ENCODE measurements around the gene OR1F1. TPM values are rescaled to one million over a fixed set of nuclear protein-coding genes. Genes with fewer than 3 reads are reported as not detected.
"Not testable (repeated sequence)": the region's sequence is repeated elsewhere in the genome, so short reads cannot be mapped to it uniquely, and the experiment has no call there.

Gene OR1F1
- total RNA-seq, 1 donor: not detected

DNA sequence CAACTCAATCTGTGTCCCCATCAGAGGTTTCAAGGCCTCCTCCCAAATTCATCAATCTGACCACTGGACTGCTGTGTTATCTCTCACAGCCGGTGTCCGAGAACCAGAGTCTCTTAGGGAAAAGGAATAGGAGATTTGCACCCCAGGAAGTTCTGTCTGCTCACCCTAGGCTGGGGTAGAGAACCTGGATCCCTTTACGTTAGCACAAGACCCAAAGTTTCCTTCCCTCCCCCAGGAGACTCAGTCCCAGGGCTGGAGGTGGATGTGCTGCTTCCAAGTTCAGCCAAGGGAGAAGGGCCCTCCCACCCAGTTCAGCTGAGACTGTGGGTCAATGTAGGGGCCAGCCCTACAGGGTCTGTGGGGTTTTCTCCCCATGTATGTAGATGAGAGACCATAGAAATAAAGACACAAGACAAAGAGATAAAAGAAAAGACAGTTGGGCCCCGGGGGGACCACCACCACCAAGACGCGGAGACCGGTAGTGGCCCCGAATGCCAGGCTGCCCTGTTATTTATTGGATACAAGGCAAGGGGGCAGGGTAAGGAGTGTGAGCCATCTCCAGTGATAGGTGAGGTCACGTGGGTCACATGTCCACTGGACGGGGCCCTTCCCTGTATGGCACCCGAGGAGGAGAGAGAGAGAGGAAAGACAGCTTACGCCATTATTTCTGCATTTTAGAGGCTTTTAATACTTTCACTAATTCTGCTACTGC lies 22.7 kb upstream of the OR1F1 start:
- no peak for DNase-seq (ENCODE audit: low read depth)
- TF ChIP-seq, protein P1, sequence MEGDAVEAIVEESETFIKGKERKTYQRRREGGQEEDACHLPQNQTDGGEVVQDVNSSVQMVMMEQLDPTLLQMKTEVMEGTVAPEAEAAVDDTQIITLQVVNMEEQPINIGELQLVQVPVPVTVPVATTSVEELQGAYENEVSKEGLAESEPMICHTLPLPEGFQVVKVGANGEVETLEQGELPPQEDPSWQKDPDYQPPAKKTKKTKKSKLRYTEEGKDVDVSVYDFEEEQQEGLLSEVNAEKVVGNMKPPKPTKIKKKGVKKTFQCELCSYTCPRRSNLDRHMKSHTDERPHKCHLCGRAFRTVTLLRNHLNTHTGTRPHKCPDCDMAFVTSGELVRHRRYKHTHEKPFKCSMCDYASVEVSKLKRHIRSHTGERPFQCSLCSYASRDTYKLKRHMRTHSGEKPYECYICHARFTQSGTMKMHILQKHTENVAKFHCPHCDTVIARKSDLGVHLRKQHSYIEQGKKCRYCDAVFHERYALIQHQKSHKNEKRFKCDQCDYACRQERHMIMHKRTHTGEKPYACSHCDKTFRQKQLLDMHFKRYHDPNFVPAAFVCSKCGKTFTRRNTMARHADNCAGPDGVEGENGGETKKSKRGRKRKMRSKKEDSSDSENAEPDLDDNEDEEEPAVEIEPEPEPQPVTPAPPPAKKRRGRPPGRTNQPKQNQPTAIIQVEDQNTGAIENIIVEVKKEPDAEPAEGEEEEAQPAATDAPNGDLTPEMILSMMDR (IDR thresholded peaks at IDR 0.05; ENCODE audit: insufficient read depth, low read length): no peak
- no peak overlapping the region for H3K4me3 ChIP-seq (ENCODE audit: low read depth, low read length)

DNA sequence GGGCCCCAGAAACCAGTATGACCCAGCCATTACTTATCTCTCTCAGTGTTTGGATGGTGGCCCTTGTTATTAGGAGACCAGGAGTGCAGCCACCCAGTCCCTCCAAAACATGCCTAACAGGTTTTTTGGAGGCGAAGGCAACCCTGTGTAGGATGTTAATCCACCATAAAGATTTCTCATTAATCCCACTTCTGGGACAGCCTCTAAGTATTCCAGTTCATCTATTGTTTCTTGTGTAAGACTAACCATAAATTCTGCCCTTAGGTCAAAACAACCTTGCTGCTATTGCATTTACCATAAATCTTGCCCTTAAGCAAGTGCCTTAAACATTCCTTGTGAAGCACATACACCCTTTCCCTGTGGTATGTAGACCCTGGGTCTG lies 21.5 kb upstream of the OR1F1 start:
- TF ChIP-seq, protein P1 (IDR thresholded peaks at IDR 0.05; ENCODE audit: insufficient read depth, low read length): no peak
- H3K4me3 ChIP-seq (ENCODE audit: low read depth, low read length): no peak overlapping the region
- no peak for DNase-seq (ENCODE audit: low read depth)

DNA sequence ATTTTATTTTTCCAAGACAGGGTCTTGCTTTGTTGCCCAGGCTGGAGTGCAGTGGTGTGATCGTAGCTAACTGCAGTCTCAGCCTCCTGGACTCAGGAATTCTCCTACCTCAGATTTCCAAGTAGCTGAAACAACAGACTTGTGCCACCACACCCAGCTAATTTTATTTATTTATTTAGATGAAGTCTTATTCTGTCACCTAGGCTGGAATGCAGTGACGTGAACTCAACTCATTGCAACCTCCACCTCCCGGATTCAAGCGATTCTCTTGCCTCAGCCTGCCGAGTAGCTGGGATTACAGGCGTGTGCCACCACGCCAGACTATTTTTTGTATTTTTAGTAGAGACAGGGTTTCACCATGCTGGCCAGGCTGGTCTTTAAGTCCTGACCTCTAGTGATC lies 19.3 kb upstream of the OR1F1 start:
- H3K4me3 ChIP-seq (ENCODE audit: low read depth, low read length); DNase-seq (ENCODE audit: low read depth): not testable (repeated sequence)

DNA sequence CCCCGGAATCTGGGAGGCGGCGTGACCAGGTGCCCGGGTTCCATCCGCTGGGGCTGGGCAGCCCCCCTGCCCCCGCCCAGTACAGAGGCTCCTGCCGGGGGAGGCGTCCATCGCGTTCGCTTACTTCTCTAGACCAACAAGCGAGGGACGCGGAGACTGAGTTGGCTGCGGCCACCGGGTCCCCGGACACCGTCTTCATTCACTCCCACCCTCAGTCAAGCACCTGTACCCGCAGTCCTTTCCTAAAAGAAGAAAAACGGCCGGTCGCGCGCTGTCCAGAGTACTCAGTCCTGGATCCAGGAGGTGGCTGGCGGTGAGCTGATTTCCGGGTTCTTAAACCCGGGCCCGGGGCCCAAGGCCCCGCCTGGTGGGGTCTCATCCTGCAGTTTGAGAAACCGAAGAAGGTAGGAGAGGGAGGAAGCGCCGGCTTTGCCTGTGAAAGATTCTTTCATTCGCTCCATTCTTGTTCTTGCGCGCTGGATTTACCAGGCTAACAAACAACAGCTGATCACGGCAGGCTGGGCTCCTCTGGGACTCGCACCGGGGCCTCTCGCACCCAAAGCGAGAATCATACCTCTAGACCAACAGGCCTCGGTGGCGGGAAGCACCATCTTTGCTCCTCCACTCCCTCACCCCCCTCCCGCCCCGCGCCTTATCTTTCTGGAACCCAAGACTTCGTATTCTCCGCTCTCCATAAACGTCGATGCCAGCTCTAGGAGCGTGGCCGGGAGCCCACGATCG lies 17.4 kb upstream of the OR1F1 start:
- TF ChIP-seq, protein P1 (IDR thresholded peaks at IDR 0.05; ENCODE audit: insufficient read depth, low read length): no peak
- DNase-seq (ENCODE audit: low read depth): no peak
- no peak overlapping the region for H3K4me3 ChIP-seq (ENCODE audit: low read depth, low read length)

DNA sequence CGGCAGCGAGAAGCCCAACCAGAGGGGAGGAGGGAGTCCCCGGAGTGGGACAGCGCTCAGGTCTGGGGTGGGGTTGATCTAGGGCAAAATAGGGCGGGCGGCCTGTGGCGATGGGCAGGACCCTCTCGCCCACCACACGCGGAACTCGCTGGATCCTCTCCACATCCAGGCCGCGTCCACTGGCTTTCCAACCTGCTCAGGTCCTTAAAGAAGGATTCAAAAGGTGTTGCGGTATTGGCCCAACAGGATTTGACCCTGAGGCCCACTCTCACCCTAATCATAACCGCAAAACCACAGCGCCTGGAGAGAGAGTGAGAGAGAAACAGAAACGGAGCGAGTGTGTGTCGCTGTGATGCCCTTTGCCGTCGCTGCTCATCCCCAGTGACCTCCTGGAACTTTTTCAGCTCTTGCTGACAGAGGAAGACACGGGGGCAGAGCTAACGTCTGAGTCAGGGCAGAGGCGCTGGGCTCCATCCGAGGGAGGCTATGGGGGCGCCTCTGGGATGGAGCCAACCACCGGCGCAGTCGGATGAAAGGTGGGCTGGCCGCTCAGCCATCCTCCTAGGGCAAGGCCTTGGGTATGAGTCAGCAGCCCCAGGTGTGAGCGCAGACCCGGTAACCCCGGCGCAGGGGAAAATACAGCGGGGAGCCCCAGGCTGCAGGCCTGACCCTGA lies 16.7 kb upstream of the OR1F1 start:
- TF ChIP-seq, protein P1 (IDR thresholded peaks at IDR 0.05; ENCODE audit: insufficient read depth, low read length): no peak
- H3K4me3 ChIP-seq (ENCODE audit: low read depth, low read length): no peak overlapping the region
- DNase-seq (ENCODE audit: low read depth): no peak

DNA sequence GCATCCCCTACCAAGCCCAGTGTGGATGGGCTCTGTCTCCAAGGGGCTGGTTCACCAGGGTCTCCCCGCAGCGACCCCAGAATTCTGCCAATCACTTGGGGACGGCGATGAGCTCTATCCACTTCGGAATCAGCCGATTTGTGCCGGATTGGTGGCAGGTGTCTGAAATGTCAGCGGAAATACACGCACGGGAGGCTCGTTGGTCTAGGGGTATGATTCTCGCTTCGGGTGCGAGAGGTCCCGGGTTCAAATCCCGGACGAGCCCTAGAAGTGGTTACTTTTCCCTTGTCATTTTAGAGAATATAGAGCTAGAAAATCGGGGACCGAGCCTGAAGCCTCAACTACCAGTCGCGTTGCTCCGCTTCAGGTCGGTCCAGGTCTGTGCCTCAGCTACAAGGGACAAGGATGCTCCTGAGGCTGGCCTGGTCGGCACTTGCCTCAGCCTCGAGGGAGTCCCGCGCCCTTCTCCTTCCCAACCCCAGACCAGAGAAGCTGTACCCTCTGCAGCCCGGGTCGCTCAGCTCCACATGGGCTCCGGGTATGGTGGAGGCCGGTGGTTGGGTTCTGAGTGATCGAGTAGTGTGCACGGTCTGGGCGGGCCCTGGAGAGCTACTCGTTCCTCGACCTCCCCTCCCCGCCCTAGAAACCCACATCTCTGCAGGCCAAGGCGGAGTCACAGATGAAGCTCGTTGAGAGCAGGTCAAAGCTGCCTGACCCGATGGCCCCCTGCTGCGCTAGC lies 16.0 kb upstream of the OR1F1 start:
- no peak for DNase-seq (ENCODE audit: low read depth)
- no peak overlapping the region for H3K4me3 ChIP-seq (ENCODE audit: low read depth, low read length)
- TF ChIP-seq, protein P1 (IDR thresholded peaks at IDR 0.05; ENCODE audit: insufficient read depth, low read length): no peak

Data from fibroblast of the aortic adventitia (primary cell).